Loucy (cell line): ENCODE results near the gene NAALADL1.

Experiments used
- H2AFZ ChIP-seq: fragments of 200-600 bp; sonication (generic); 2 replicates; pipeline ENCODE4 v1.6.0; 2016; ENCODE audit warnings: antibody characterized with exemption, mild to moderate bottlenecking, low read length, moderate library complexity
- H3F3A ChIP-seq: fragments of 200-600 bp; 2 replicates; pipeline ENCODE4 v1.6.0; 2016; ENCODE audit warnings: antibody characterized with exemption, low read depth, mild to moderate bottlenecking
- H3K27me3 ChIP-seq: fragments of 200-600 bp; sonication (generic); 2 replicates; pipeline ENCODE4 v1.6.1; 2014; ENCODE audit warnings: low read length, mild to moderate bottlenecking; ENCODE audit not compliant: insufficient read depth, poor library complexity, severe bottlenecking
- H3K36me3 ChIP-seq: fragments of 200-600 bp; sonication (generic); 2 replicates; pipeline ENCODE4 v1.6.1; 2016; ENCODE audit warnings: low read length; ENCODE audit not compliant: insufficient read depth
- H3K4me1 ChIP-seq: fragments of 200-600 bp; sonication (generic); 2 replicates; pipeline ENCODE4 v1.5.1; 2014; ENCODE audit warnings: low read length, mild to moderate bottlenecking; ENCODE audit not compliant: insufficient read depth, poor library complexity, severe bottlenecking
- H3K4me2 ChIP-seq: fragments of 200-600 bp; sonication (generic); 2 replicates; pipeline ENCODE4 v1.6.0; 2014; ENCODE audit warnings: antibody characterized with exemption, low read length, low read depth, mild to moderate bottlenecking; ENCODE audit not compliant: poor library complexity, severe bottlenecking
- H3K4me3 ChIP-seq: fragments of 200-600 bp; sonication (generic); 2 replicates; pipeline ENCODE4 v1.5.1; 2014; ENCODE audit warnings: low read length, mild to moderate bottlenecking, mixed read lengths; ENCODE audit not compliant: poor library complexity, severe bottlenecking
- H3K79me2 ChIP-seq: fragments of 200-600 bp; sonication (generic); 2 replicates; pipeline ENCODE4 v1.6.1; 2014; ENCODE audit warnings: low read length; ENCODE audit not compliant: insufficient read depth
- H3K9ac ChIP-seq: fragments of 200-600 bp; sonication (generic); 2 replicates; pipeline ENCODE4 v1.6.0; 2014; ENCODE audit warnings: mild to moderate bottlenecking, low read depth, low read length, moderate library complexity; ENCODE audit not compliant: poor library complexity, severe bottlenecking
- H3K9me2 ChIP-seq: fragments of 200-600 bp; sonication (generic); replicated peaks from 2 replicates; pipeline ENCODE4 v1.6.1; 2016; ENCODE audit warnings: low read depth, low read length, mixed read lengths
- H3K9me3 ChIP-seq: fragments of 200-600 bp; sonication (generic); 2 replicates; pipeline ENCODE4 v1.6.1; 2014; ENCODE audit warnings: mild to moderate bottlenecking, antibody characterized with exemption, low read length, low read depth; ENCODE audit not compliant: insufficient read depth
- H4K20me1 ChIP-seq: fragments of 200-600 bp; sonication (generic); 2 replicates; pipeline ENCODE4 v1.6.0; 2014; ENCODE audit warnings: antibody characterized with exemption, low read length, mild to moderate bottlenecking; ENCODE audit not compliant: insufficient read depth, poor library complexity, severe bottlenecking
- CTCF ChIP-seq: fragments of 200-600 bp; sonication (generic); conservative IDR thresholded peaks from 2 replicates; pipeline ENCODE4 v1.5.1; 2014; ENCODE audit warnings: mild to moderate bottlenecking, antibody characterized with exemption, low read length
- EZH2phosphoT487 ChIP-seq: fragments of 200-600 bp; IDR thresholded peaks from 2 replicates; pipeline ENCODE4 v1.6.1; 2018; ENCODE audit warnings: antibody characterized with exemption, mild to moderate bottlenecking, moderate library complexity, borderline replicate concordance

The NAALADL1 gene

GRCh38 chr11:65014726-65015227 lies 43.6 kb downstream of the NAALADL1 start:
- H3K79me2 ChIP-seq, result peaks cover 32% of the 10 kb centered on the region
- H3K36me3 ChIP-seq, result peaks cover 3% of the 10 kb centered on the region; the same call in 1 of the 2 replicates
- H3K9me3 ChIP-seq, result no peaks in the 10 kb centered on the region
- peak overlapping the region; percentile 89 for H3K4me3 ChIP-seq
- no peaks in the 10 kb centered on the region for H3K9me2 ChIP-seq
- peak overlapping the region; percentile 91 for H3K9ac ChIP-seq
- H4K20me1 ChIP-seq, result peaks cover 8% of the 10 kb centered on the region
- peak overlapping the region; percentile 93 for H2AFZ ChIP-seq
- H3K4me2 ChIP-seq, result peak overlapping the region; percentile 85
- peaks cover 23% of the 10 kb centered on the region for H3K4me1 ChIP-seq
- TF ChIP-seq EZH2phosphoT487, result no peak
- no peaks in the 10 kb centered on the region for H3K27me3 ChIP-seq
- peaks cover 6% of the 10 kb centered on the region for H3F3A ChIP-seq

- H3K4me1 ChIP-seq, result peaks cover 23% of the 10 kb centered on the region
- peak within 1 kb of the TSS; percentile 91 for H3K9ac ChIP-seq
- H2AFZ ChIP-seq, result peak within 1 kb of the TSS; percentile 93
- peaks cover 8% of the 10 kb centered on the region for H4K20me1 ChIP-seq
- H3K4me3 ChIP-seq, result peak within 1 kb of the TSS; percentile 89
- no peaks in the 10 kb centered on the region for H3K9me2 ChIP-seq
- no peaks in the 10 kb centered on the region for H3K9me3 ChIP-seq
- H3K27me3 ChIP-seq, result no peaks in the 10 kb centered on the region
- H3K36me3 ChIP-seq, result peaks cover 3% of the 10 kb centered on the region; the same call in 1 of the 2 replicates
- TF ChIP-seq CTCF (peak; percentile 58), EZH2phosphoT487 (no peak)
- peaks cover 32% of the 10 kb centered on the region for H3K79me2 ChIP-seq
- peak within 1 kb of the TSS; percentile 85 for H3K4me2 ChIP-seq
- H3F3A ChIP-seq, result peaks cover 6% of the 10 kb centered on the region
Measured at GRCh38 chr11:65013888-65014725, 44.2 kb downstream of the NAALADL1 start, which contains the start of gene ARL2. Gene ARL2, plus strand, starts transcription at chr11:65014160. Its CDS starts 48 bp downstream, at chr11:65014208.

- Histone ChIP-seq H3K79me2 (peaks cover 32% of the 10 kb centered on the region), H3K9me2 (no peaks in the 10 kb centered on the region), H3K36me3 (no peaks in the 10 kb centered on the region), H3K9me3 (no peaks in the 10 kb centered on the region), H3K4me1 (peaks cover 23% of the 10 kb centered on the region), H3K27me3 (no peaks in the 10 kb centered on the region), H3K4me2 (peak overlapping the region; percentile 85), H4K20me1 (peaks cover 8% of the 10 kb centered on the region), H3F3A (peaks cover 6% of the 10 kb centered on the region), H3K4me3 (peak overlapping the region; percentile 89), H3K9ac (peak overlapping the region; percentile 91), H2AFZ (peak overlapping the region; percentile 93)
- TF ChIP-seq EZH2phosphoT487, result no peak
- peak; percentile 79 for TF ChIP-seq CTCF
Measured at GRCh38 chr11:65013130-65013887, 45.0 kb downstream of the NAALADL1 start.
